Muscle layer of colon (tissue), 2 donors: ENCODE measurements around the gene NOL3.

Source experiments
- H3K27ac ChIP-seq: one replicate; pipeline ENCODE4 v1.7.0; 2013; ENCODE audit warnings: low read depth, mild to moderate bottlenecking, low read length, moderate library complexity
- H3K27me3 ChIP-seq, 2 donors: one replicate each; pipeline ENCODE4 v1.7.0; 2013; ENCODE audit warnings: low read length in 2 of 2, mild to moderate bottlenecking in 2 of 2; ENCODE audit not compliant: insufficient read depth in 2 of 2, control insufficient read depth in 1 of 2
- H3K36me3 ChIP-seq: one replicate; pipeline ENCODE4 v1.7.0; 2013; ENCODE audit warnings: mild to moderate bottlenecking, low read length; ENCODE audit not compliant: insufficient read depth
- H3K4me1 ChIP-seq: one replicate; pipeline ENCODE4 v1.7.0; 2013; ENCODE audit warnings: mild to moderate bottlenecking, low read length; ENCODE audit not compliant: insufficient read depth
- H3K4me3 ChIP-seq, 2 donors: one replicate each; pipeline ENCODE4 v1.7.0; 2013; ENCODE audit warnings: low read length in 2 of 2, low read depth in 1 of 2, mild to moderate bottlenecking in 1 of 2, moderate library complexity in 1 of 2
- H3K9ac ChIP-seq: one replicate; pipeline ENCODE4 v1.7.0; 2013; ENCODE audit warnings: low read length
- H3K9me3 ChIP-seq: one replicate; pipeline ENCODE4 v1.7.0; 2013; ENCODE audit warnings: mild to moderate bottlenecking, low read length
- donor health status: abdominal sarcoma.
- donor health status: Adenocarcinoma of cecum.

Gene NOL3

GRCh38 chr16:67202956-67203493, 32.7 kb downstream of the NOL3 start:
- Histone ChIP-seq H3K27me3 (no peaks in the 10 kb centered on the region), H3K9me3 (no peaks in the 10 kb centered on the region), H3K9ac (no peak overlapping the region), H3K4me1 (no peaks in the 10 kb centered on the region), H3K27ac (no peak overlapping the region), H3K4me3 (no peak overlapping the region), H3K36me3 (peaks cover 3% of the 10 kb centered on the region)

GRCh38 chr16:67204076-67204475, 33.7 kb downstream of the NOL3 start:
- no peaks in the 10 kb centered on the region for H3K36me3 ChIP-seq
- H3K9ac ChIP-seq, result no peak overlapping the region

GRCh38 chr16:67206129-67206837, 35.9 kb downstream of the NOL3 start:
- Histone ChIP-seq H3K9ac (no peak overlapping the region), H3K36me3 (no peaks in the 10 kb centered on the region), H3K9me3 (no peaks in the 10 kb centered on the region), H3K4me1 (no peaks in the 10 kb centered on the region), H3K4me3 (no peak overlapping the region), H3K27ac (no peak overlapping the region), H3K27me3 (no peaks in the 10 kb centered on the region)

More at GRCh38 chr16:67204076-67204475, 33.7 kb downstream of the NOL3 start:
- Histone ChIP-seq H3K9me3 (no peaks in the 10 kb centered on the region), H3K4me3 (no peak overlapping the region), H3K4me1 (no peaks in the 10 kb centered on the region), H3K27ac (no peak overlapping the region), H3K27me3 (no peaks in the 10 kb centered on the region)

GRCh38 chr16:67206838-67207248, 36.5 kb downstream of the NOL3 start:
- no peaks in the 10 kb centered on the region for H3K36me3 ChIP-seq
- H3K27me3 ChIP-seq, result no peaks in the 10 kb centered on the region
- no peak overlapping the region for H3K9ac ChIP-seq
- H3K27ac ChIP-seq, result no peak overlapping the region
- no peaks in the 10 kb centered on the region for H3K4me1 ChIP-seq
- H3K4me3 ChIP-seq, result no peak overlapping the region
- H3K9me3 ChIP-seq, result no peaks in the 10 kb centered on the region

GRCh38 chr16:67207249-67208091, 37.1 kb downstream of the NOL3 start:
- Histone ChIP-seq H3K4me1 (no peaks in the 10 kb centered on the region), H3K9ac (no peak overlapping the region), H3K27me3 (no peaks in the 10 kb centered on the region), H3K4me3 (no peak overlapping the region), H3K27ac (no peak overlapping the region), H3K36me3 (no peaks in the 10 kb centered on the region), H3K9me3 (no peaks in the 10 kb centered on the region)

- H3K9ac ChIP-seq, result no peak overlapping the region
- H3K36me3 ChIP-seq, result no peaks in the 10 kb centered on the region
- H3K27ac ChIP-seq, result no peak overlapping the region
- no peaks in the 10 kb centered on the region for H3K9me3 ChIP-seq
- no peaks in the 10 kb centered on the region for H3K27me3 ChIP-seq
- H3K4me1 ChIP-seq, result no peaks in the 10 kb centered on the region
- no peak overlapping the region for H3K4me3 ChIP-seq
Observed at GRCh38 chr16:67208154-67208896, 38.0 kb downstream of the NOL3 start.

- no peaks in the 10 kb centered on the region for H3K27me3 ChIP-seq
- no peak overlapping the region for H3K9ac ChIP-seq
- H3K4me1 ChIP-seq, result no peaks in the 10 kb centered on the region
- no peaks in the 10 kb centered on the region for H3K9me3 ChIP-seq
- no peak overlapping the region for H3K27ac ChIP-seq
- H3K36me3 ChIP-seq, result no peaks in the 10 kb centered on the region
- H3K4me3 ChIP-seq, result no peak overlapping the region
Observed at GRCh38 chr16:67209565-67209964, 39.2 kb downstream of the NOL3 start.

- Histone ChIP-seq H3K9me3 (no peaks in the 10 kb centered on the region), H3K9ac (no peak overlapping the region), H3K4me3 (no peak overlapping the region), H3K36me3 (no peaks in the 10 kb centered on the region), H3K27ac (no peak overlapping the region), H3K27me3 (no peaks in the 10 kb centered on the region), H3K4me1 (no peaks in the 10 kb centered on the region)
Observed at GRCh38 chr16:67210069-67210937, 40.0 kb downstream of the NOL3 start.

- H3K27me3 ChIP-seq, result no peaks in the 10 kb centered on the region
- no peaks in the 10 kb centered on the region for H3K4me1 ChIP-seq
- H3K9ac ChIP-seq, result no peak overlapping the region
- H3K27ac ChIP-seq, result no peak overlapping the region
- H3K9me3 ChIP-seq, result no peaks in the 10 kb centered on the region
- H3K36me3 ChIP-seq, result no peaks in the 10 kb centered on the region
- no peak overlapping the region for H3K4me3 ChIP-seq
Observed at GRCh38 chr16:67211674-67212073, 41.3 kb downstream of the NOL3 start.

- Histone ChIP-seq H3K9me3 (no peaks in the 10 kb centered on the region), H3K9ac (no peak overlapping the region), H3K27me3 (no peaks in the 10 kb centered on the region), H3K27ac (no peak overlapping the region), H3K4me3 (no peak overlapping the region), H3K4me1 (no peaks in the 10 kb centered on the region), H3K36me3 (no peaks in the 10 kb centered on the region)
Observed at GRCh38 chr16:67212766-67213165, 42.4 kb downstream of the NOL3 start.
